ENCODE results near the gene TBC1D22A.

DNA sequence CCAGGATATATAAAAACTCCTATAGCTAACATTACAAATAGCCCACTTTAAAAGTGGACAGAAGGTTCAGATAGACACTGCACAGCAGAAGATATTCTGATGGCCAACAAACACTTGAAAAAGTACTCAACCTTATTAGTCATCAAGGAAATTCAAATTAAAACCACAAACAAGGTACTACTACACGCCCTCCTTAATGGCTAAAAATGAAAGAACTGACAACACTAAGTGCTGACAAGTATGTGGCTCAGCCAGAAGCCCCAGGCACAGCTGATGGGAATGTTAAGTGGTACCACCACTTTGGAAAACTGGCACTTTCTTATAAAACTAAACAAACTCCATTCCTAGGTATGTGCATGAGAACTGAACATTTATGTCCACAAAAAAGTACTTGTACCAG, 320.1 kb downstream of the TBC1D22A start:
- TF ChIP-seq, protein P1, sequence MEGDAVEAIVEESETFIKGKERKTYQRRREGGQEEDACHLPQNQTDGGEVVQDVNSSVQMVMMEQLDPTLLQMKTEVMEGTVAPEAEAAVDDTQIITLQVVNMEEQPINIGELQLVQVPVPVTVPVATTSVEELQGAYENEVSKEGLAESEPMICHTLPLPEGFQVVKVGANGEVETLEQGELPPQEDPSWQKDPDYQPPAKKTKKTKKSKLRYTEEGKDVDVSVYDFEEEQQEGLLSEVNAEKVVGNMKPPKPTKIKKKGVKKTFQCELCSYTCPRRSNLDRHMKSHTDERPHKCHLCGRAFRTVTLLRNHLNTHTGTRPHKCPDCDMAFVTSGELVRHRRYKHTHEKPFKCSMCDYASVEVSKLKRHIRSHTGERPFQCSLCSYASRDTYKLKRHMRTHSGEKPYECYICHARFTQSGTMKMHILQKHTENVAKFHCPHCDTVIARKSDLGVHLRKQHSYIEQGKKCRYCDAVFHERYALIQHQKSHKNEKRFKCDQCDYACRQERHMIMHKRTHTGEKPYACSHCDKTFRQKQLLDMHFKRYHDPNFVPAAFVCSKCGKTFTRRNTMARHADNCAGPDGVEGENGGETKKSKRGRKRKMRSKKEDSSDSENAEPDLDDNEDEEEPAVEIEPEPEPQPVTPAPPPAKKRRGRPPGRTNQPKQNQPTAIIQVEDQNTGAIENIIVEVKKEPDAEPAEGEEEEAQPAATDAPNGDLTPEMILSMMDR (optimal IDR thresholded peaks at IDR 0.05 in 1 of 3, IDR thresholded peaks at IDR 0.05 in 1 of 3, conservative IDR thresholded peaks at IDR 0.05 in 1 of 3; ENCODE audit: extremely low read depth in 1 of 3, insufficient read depth in 2 of 3, low read length in 3 of 3), result no peak
- no peak for TF ChIP-seq EZH2 (IDR thresholded peaks at IDR 0.05; ENCODE audit: low read length)

Data from keratinocyte (primary cell).